Panc1 (cell line): ENCODE data around the gene FAM114A2.

Experiments used
- CTCF ChIP-seq: fragments of 450-650 bp; IDR thresholded peaks from 2 replicates; pipeline ENCODE4 v1.5.1; 2017; ENCODE audit warnings: mild to moderate bottlenecking
- POLR2AphosphoS5 ChIP-seq: IDR thresholded peaks from 2 replicates; pipeline ENCODE4 v1.6.1; 2012; ENCODE audit warnings: mild to moderate bottlenecking, low read depth, low read length, moderate library complexity
- TCF7L2 ChIP-seq: IDR thresholded peaks from 2 replicates; pipeline ENCODE4 v1.6.1; 2011; ENCODE audit warnings: mild to moderate bottlenecking, low read depth, low read length, inconsistent platforms

GRCh38 chr5:154034944-154035343 lies 3.8 kb downstream of the FAM114A2 start:
- no peak for TF ChIP-seq CTCF
- TF ChIP-seq POLR2AphosphoS5, result no peak
- TF ChIP-seq TCF7L2, result no peak
